ENCODE results near the gene NNT.
"Not testable (repeated sequence)": the region's sequence is repeated elsewhere in the genome, so short reads cannot be mapped to it uniquely, and the experiment has no call there.

Gene NNT

DNA sequence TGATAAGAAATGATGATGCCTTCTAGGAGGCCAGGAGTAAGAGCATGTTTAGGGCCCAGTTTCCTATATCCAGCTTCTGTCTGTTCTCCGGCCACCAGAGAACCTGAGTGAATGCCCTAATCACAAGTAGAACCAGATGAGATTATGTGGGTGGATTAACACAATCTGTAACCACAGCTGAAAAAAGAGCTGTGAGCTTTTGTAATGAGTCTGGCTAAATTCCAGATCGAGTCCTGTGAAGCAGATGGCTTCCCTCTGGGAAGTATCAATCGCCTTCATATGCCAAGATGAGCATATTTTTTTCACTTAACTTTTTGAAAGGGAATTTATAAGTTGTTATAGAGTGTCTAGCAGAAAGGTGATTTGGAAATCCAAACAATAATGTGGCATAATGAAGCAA lies 99.8 kb downstream of the NNT start:
- peak in 8 of 58 donors; percentile 2 to 40 (median 8) for DNase-seq

DNA sequence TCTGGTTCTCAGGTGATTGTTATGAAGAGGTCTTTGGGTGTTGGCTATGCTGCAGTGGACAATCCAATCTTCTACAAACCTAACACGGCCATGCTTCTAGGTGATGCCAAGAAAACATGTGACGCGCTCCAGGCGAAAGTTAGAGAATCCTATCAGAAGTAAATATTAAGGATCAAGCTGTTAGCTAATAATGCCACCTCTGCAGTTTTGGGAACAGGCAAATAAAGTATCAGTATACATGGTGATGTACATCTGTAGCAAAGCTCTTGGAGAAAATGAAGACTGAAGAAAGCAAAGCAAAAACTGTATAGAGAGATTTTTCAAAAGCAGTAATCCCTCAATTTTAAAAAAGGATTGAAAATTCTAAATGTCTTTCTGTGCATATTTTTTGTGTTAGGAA lies 101.3 kb downstream of the NNT start:
- DNase-seq = no peak

DNA sequence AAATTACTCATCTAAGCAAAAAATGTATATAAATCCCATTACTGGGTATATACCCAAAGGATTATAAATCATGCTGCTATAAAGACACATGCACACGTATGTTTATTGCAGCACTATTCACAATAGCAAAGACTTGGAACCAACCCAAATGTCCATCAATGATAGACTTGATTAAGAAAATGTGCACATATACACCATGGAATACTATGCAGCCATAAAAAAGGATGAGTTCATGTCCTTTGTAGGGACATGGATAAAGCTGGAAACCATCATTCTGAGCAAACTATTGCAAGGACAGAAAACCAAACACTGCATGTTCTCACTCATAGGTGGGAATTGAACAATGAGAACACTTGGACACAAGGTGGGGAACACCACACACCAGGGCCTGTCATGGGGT lies 103.6 kb downstream of the NNT start:
- DNase-seq = not testable (repeated sequence)

GRCh38 chr5:43711496-43711895 lies 108.5 kb downstream of the NNT start:
- DNase-seq = no peak

- no peak for DNase-seq
These were observed 109.1 kb downstream of the NNT start for GRCh38 chr5:43712081-43712480.

DNA sequence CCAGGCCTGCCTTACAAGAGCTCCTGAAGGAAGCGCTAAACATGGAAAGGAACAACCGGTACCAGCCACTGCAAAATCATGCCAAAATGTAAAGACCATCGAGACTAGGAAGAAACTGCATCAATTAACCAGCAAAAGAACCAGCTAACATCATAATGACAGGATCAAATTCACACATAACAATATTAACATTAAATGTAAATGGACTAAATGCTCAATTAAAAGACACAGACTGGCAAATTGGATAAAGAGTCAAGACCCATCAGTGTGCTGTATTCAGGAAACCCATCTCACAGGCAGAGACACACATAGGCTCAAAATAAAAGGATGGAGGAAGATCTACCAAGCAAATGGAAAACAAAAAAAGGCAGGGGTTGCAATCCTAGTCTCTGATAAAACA lies 116.8 kb downstream of the NNT start:
- DNase-seq = not testable (repeated sequence)

DNA sequence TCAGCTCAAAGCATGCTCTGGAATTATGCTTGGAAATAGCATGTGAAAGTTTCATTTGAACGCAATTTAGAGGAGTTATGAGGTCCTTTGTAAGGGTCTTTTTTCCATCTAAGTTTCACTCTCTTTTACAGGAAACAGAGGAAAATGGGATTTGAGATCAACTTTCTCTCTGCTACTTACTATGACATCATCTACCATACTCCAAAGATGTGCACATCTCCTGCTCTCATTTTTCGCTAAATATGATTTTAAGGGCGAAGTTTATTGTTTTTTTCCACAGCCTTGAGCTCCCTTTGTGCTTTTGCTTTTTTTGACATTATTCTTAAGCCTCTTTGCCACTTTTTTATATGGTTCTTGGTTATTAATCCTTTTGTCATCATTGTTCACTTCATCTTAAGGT lies 125.6 kb downstream of the NNT start:
- no peak for DNase-seq

DNA sequence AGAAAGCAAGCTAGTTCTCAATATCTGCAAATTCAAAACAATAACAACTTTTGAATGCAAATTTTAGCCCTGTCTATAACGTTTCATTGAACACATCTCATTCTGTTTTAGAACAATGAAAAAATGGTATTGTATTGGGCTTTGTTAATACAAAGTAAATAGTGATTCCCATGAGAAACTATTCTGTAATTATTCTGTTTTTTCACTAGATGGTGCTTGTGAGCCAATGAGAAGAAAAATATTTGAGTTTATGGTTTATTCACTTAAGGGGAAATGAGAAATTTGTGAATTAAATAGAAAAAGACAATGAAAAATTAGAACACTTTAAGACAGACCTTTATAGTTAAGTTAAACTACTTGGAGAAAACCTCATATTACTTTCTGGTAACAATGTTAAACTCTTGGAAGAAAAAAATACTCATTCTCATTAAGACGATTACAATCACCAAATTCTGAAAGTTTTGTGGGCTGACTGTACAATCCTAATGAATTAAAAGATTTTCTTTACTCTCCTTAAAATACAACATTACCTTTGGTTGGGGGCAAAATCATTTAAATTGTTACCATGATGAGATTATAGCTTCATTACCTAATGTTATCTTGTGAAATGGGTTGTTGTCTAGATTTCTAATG lies 127.0 kb downstream of the NNT start:
- DNase-seq = no peak

GRCh38 chr5:43730832-43731342 lies 127.9 kb downstream of the NNT start:
- DNase-seq = no peak

DNA sequence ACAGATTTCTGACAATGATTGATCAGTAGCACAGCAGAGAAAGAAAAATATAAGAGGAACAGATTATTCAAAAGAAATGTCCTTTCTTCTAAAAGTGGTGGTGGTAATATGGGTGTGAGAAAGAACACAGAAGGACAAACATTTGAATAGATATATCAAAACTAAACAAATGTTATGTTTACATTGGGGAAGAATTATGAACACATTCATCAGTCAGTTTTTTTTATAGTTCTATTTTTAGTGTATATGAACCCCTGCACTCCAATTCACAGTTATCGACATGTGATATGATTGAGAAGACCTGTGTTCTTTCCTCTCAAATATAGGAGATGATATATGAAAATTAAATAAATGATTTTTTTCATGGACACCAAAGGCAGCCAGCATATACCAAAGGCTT lies 128.6 kb downstream of the NNT start:
- no peak for DNase-seq

DNA sequence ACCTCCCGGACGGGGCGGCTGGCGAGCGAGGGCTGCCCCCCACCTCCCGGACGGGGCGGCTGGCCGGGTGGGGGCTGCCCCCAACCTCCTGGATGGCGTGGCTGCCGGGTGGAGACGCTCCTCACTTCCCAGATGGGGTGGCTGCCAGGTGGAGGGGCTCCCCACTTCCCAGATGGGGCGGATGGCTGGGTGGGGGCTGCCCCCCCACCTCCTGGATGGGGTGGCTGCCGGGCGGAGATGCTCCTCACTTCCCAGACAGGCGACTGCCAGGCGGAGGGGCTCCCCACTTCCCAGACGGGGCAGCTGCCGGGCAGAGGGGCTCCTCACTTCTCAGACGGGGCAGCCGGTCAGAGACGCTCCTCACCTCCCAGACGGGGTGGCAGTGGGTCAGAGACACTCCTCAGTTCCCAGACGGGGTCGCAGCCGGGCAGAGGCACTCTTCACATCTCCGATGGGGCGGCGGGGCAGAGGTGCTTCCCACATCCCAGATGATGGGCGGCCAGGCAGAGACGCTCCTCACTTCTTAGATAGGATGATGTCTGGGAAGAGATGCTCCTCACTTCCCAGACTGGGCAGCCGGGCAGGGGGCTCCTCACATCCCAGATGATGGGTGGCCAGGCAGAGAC lies 143.1 kb downstream of the NNT start:
- not testable (repeated sequence) for DNase-seq

- no peak for DNase-seq
These were observed 147.8 kb downstream of the NNT start for GRCh38 chr5:43750809-43751208.

DNA sequence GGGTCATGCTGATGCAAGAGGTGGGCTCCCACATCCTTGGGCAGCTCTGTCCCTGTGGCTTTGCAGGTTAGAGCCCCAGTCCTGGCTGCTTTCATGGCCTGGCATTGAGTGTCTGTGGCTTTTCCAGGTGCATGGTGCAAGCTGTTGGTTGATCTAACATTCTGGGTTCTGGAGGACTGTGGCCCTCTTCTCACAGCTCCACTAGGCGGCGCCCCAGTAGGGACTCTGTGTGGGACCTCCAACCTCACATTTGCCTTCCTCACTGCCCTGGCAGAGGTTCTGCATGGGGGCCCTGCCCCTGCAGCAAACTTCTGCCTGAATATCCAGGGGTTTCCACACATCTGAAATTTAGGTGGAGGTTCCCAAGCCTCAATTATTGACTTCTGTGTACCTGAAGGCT lies 150.1 kb downstream of the NNT start:
- no peak for DNase-seq

All from anterior cingulate cortex (tissue), 58 donors.